Glutamatergic neuron (in vitro differentiated cells): ENCODE measurements around the gene TMED1. TPM values are rescaled to one million over a fixed set of nuclear protein-coding genes. Genes with fewer than 3 reads are reported as not detected.

Experiments used
- DNase-seq: peaks from one replicate; pipeline ENCODE4 v3.0.0; 2022
- H3K27ac Mint-ChIP-seq: one replicate; pipeline ENCODE4 v1.8.0; 2020; ENCODE audit warnings: mild to moderate bottlenecking, mixed read lengths, inconsistent platforms; ENCODE audit not compliant: unreplicated experiment
- H3K27me3 Mint-ChIP-seq: one replicate; pipeline ENCODE4 v1.8.0; 2020; ENCODE audit warnings: mild to moderate bottlenecking, moderate library complexity, mixed read lengths, inconsistent platforms; ENCODE audit not compliant: unreplicated experiment
- H3K36me3 Mint-ChIP-seq: one replicate; pipeline ENCODE4 v1.8.0; 2020; ENCODE audit warnings: mild to moderate bottlenecking, mixed read lengths, inconsistent platforms; ENCODE audit not compliant: unreplicated experiment
- H3K4me1 Mint-ChIP-seq: one replicate; pipeline ENCODE4 v1.8.0; 2020; ENCODE audit warnings: mild to moderate bottlenecking, low read depth, mixed read lengths, inconsistent platforms; ENCODE audit not compliant: unreplicated experiment
- H3K4me3 Mint-ChIP-seq: one replicate; pipeline ENCODE4 v1.8.0; 2020; ENCODE audit warnings: mild to moderate bottlenecking, mixed read lengths, inconsistent platforms; ENCODE audit not compliant: unreplicated experiment
- H3K9me3 Mint-ChIP-seq: one replicate; pipeline ENCODE4 v1.8.0; 2020; ENCODE audit warnings: mild to moderate bottlenecking, moderate library complexity, mixed read lengths, inconsistent platforms; ENCODE audit not compliant: unreplicated experiment
- total RNA-seq: library from RNA; stranded (reverse); fragmentation: NEBNext Ultra II Directional; extraction: Animal tissue kit (Norgen Biotek cat#: 25700); gene quantifications from one replicate; pipeline ENCODE4 v1.2.1, GENCODE V29; 2021; ENCODE audit not compliant: unreplicated experiment
- TF ChIP-seq, protein P1 (sequence below): fragments of 200-600 bp; sonication (generic); IDR thresholded peaks from one replicate; pipeline ENCODE4 v1.5.0; 2021; ENCODE audit not compliant: partially characterized antibody, unreplicated experiment

The TMED1 gene
- total RNA-seq, 1 donor from 2014 or later: 10.4 TPM

DNA sequence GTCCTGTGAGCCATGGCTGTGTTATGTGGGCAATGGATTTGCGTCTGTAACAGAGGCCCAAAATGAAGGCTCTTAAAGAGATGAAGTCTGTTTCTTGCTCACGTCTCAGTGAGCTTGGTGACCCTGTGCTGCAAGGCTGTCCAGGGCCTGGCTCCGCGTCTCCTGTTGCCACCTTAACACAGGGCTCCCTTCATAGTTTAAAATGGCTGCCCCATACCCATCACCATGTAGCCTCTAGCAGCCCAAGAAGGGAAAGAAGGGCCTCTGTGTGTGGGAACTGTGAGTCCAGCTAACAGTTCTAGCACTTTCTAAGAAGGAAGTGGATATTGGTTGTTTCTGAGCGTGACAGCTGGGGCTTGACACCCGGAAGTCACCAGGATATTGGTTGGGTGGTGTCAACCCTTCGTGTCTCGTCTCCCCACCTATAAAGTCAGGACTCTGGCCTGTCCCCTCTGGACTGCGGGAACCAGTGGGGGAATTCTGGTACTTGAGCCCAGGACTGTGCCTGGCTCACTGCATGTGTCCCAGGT, 20.9 kb downstream of the TMED1 start:
- TF ChIP-seq, protein P1, sequence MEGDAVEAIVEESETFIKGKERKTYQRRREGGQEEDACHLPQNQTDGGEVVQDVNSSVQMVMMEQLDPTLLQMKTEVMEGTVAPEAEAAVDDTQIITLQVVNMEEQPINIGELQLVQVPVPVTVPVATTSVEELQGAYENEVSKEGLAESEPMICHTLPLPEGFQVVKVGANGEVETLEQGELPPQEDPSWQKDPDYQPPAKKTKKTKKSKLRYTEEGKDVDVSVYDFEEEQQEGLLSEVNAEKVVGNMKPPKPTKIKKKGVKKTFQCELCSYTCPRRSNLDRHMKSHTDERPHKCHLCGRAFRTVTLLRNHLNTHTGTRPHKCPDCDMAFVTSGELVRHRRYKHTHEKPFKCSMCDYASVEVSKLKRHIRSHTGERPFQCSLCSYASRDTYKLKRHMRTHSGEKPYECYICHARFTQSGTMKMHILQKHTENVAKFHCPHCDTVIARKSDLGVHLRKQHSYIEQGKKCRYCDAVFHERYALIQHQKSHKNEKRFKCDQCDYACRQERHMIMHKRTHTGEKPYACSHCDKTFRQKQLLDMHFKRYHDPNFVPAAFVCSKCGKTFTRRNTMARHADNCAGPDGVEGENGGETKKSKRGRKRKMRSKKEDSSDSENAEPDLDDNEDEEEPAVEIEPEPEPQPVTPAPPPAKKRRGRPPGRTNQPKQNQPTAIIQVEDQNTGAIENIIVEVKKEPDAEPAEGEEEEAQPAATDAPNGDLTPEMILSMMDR: no peak
- peaks cover 12% of the 10 kb centered on the region for H3K9me3 Mint-ChIP-seq
- no peaks in the 10 kb centered on the region for H3K36me3 Mint-ChIP-seq
- H3K27ac Mint-ChIP-seq: no peak overlapping the region
- H3K27me3 Mint-ChIP-seq: peaks cover 4% of the 10 kb centered on the region
- H3K4me3 Mint-ChIP-seq: no peak overlapping the region
- no peaks in the 10 kb centered on the region for H3K4me1 Mint-ChIP-seq
- DNase-seq: no peak

DNA sequence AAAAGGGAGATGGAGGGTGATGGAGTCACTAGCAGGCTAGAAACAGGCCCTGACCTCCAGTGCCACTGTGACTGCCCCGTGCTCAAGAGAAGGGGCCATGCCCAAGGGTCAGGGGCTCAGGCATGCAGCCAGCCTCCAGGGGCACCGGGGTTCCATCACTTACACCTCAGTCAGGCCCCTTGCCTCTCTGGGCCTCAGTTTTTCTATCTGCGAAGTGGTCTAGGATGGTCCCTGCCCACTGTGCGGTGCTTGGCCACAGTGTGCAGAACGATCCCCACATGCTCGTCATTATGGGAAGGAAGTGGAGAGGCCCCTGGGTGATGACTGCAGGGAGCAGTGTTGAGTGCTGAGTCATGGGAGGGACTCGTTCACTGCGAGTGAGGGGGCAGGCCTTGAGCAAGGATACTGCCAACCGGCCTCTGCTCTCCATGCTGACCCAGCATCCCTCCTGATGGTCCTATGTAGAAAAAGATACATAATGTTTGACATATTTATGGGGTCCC, 23.1 kb downstream of the TMED1 start:
- Mint-ChIP-seq H3K4me1 (peaks cover 2% of the 10 kb centered on the region), H3K36me3 (no peaks in the 10 kb centered on the region), H3K27me3 (peaks cover 4% of the 10 kb centered on the region), H3K9me3 (peaks cover 9% of the 10 kb centered on the region), H3K27ac (no peak overlapping the region), H3K4me3 (no peak overlapping the region)
- TF ChIP-seq, protein P1: no peak
- DNase-seq: no peak

- TF ChIP-seq, protein P1: no peak
- no peak overlapping the region for H3K4me3 Mint-ChIP-seq
- peaks cover 4% of the 10 kb centered on the region for H3K27me3 Mint-ChIP-seq
- H3K9me3 Mint-ChIP-seq: peaks cover 9% of the 10 kb centered on the region
- no peaks in the 10 kb centered on the region for H3K36me3 Mint-ChIP-seq
- H3K27ac Mint-ChIP-seq: no peak overlapping the region
- H3K4me1 Mint-ChIP-seq: peaks cover 2% of the 10 kb centered on the region
- DNase-seq: no peak
Observed at GRCh38 chr19:10812196-10812595, 23.8 kb downstream of the TMED1 start.

GRCh38 chr19:10811391-10812111, 24.5 kb downstream of the TMED1 start:
- Mint-ChIP-seq H3K4me1 (peaks cover 2% of the 10 kb centered on the region), H3K27ac (no peak overlapping the region), H3K4me3 (no peak overlapping the region), H3K36me3 (no peaks in the 10 kb centered on the region), H3K9me3 (peaks cover 9% of the 10 kb centered on the region), H3K27me3 (peaks cover 4% of the 10 kb centered on the region)
- TF ChIP-seq, protein P1: no peak
- no peak for DNase-seq

- Mint-ChIP-seq H3K27ac (no peak overlapping the region), H3K36me3 (peaks cover 4% of the 10 kb centered on the region), H3K4me3 (no peak overlapping the region), H3K9me3 (peaks cover 19% of the 10 kb centered on the region), H3K27me3 (peaks cover 7% of the 10 kb centered on the region), H3K4me1 (peaks cover 14% of the 10 kb centered on the region)
- TF ChIP-seq, protein P1: no peak
- no peak for DNase-seq
Observed at GRCh38 chr19:10809651-10810285, 26.2 kb downstream of the TMED1 start.
